Right kidney (tissue), 1 donor: ENCODE measurements around the gene HPS1.

Experiments
- DNase-seq: peaks from one replicate; pipeline ENCODE4 v3.0.0-alpha.2; 2016

Gene HPS1

DNA sequence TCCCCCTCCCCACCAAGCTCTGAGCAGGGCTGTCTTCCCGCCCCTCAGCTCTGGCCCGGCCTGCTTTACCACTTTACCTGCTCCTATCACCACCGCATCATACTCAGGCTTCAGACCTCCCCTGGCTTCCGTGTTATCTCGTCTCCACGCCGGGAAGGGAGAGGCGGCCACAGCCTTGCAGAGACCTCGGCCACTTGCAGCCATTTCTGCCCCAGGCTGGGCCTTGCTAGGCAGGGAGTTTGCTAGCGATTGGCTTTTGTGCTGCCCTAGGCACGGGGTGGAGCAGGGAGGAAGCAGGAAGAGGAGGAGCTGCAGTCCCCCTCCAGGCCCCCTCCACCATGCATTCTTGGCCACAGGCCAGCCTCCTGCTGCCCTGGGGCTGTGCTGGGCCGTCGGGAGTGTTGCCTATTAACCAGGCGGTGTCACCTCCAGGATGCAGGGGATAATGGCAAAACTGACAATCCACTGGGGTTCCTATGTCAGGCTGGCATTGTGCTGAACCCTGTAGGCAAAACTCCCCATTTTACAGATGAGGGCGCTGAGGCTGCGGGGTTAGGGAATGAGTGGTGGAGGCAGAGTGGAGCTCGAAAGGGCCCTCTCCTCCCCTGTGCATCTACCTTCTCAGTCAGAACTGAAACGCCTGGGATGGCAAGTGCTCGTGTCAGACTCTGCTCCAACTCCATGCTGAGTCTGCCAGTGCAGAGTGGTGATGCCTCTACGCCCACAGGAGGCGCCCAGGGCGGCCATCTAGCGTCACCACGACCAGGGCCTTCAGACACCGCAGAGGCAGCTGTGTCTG is 31.6 kb downstream of the HPS1 start, which contains the start of gene PYROXD2:
TSS of gene PYROXD2 (minus strand) at position 251 of the 799 bp plus-strand sequence. CDS start at position 204, 47 bp downstream.
- peak; percentile 89 for DNase-seq

DNA sequence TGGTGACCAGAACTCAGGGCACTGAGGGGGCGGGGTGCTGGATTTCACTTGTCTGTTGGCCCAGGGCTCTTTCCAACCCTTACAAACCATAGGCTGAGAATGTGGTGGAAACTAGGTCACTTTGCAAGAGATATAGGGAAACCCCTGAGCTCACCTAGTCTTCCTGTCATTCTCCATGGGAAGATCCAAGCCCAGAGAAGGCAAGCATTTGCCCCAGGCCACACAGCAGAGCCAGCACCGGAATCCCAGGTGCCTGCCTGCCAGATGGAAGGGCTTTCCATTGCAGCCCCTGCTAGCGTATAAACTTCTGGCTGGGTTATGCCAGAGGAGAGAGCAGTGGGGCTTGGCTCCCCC is 32.2 kb downstream of the HPS1 start:
- DNase-seq, result no peak

DNA sequence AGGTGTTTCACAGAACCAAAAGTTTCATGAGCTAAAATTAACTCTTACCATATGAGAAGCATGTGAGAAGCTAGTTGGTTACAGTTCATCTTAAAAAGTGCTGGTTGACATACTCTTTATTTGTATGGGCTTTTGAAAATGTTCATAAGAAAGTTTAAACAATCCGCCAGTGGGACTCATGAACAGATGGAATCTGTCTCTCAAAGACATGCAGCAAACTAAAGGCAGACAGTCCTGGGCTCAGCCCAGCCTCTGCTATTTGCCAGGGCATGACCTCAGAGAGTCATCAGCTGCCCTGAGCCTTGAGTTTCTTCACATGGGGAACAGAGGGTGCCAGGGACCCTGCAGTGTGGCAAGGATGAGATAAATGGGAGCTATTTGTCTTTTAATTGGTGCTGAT is 35.0 kb downstream of the HPS1 start:
- no peak for DNase-seq

DNA sequence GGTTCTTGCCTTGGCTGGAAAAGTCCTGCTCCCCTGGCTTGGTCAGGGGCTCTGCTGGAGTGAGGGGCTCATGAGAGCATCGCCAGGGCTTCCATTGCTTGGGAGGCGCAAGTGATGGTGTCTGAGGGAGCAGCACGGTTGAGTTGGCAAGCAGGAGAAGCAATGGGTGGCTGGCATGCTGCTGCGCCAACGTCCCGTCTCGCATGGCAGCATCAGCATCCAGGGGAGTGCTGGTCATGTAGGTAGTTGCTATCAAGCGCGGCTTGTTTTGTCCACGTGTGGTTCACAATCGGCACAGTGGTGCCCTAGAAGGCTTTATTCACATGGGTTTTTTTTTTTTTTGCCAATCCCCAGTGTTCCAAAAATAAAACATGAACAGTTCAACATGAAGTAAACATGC is 35.6 kb downstream of the HPS1 start:
- no peak for DNase-seq

DNA sequence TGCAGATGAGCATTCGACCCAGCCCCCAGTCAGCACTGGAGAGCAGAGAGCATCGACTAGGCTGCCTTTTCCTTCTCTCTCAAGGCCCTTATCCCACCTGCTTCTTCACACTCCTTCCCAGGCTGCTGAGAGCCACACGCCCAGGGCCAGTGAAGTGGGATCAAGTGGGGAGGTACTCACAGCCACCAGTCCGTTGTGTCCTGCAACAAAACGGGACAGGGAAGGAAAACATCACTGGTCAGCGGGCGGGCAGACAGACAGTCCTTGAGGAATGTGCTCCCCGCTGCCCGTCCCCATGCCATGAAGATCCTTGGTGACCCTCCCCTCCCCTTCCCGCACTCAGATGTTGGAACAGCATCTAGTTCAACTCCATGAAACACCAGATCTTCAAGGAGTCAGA is 36.0 kb downstream of the HPS1 start:
- no peak for DNase-seq

DNA sequence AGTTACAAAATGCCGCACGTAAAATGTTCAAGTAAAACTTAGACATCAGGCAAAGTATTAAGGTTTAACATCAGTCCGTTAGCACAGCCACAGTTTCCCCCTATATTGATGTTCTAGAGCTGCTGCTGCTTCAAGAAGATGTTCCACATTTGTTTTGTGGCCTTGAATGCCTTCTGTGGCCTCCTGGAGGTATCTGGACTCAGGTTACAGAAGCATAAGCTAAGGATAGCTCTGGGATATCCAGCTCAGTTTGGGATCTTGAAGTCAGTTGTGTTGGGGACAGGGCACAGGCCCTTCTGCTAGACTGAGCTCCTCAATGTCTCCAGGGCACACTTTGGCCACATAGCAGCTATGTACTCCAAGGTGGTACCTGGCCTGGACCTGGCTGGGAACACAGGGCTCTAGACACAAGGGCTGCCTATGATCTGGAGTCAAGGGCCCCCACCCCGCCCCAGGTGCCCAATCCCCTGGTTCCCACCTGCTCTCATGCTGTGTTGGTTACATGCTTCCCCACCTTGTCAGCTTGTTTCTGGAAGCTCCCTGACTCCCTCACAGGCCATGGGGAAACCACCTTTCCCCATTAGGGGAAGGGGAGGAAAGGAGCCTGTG is 36.5 kb downstream of the HPS1 start:
- DNase-seq, result no peak

DNA sequence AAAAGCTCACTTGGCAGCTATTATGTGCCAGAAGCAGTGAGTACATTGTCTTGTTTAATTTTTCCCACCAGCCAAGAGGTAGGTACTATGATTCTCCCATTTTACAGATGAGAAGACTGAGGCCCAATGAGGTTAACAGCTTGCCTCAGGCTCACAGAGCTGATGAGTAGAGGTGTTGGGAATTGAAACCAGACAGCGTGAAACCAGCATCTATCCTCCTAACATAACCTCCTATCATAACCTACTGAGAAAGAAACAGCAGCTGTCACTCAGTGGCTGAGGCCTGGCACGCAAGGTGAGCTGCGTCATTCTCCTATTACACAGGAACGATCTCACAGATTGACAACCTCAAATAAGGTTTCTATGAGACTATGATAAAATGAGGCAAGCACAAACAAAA is 37.9 kb downstream of the HPS1 start:
- no peak for DNase-seq

DNA sequence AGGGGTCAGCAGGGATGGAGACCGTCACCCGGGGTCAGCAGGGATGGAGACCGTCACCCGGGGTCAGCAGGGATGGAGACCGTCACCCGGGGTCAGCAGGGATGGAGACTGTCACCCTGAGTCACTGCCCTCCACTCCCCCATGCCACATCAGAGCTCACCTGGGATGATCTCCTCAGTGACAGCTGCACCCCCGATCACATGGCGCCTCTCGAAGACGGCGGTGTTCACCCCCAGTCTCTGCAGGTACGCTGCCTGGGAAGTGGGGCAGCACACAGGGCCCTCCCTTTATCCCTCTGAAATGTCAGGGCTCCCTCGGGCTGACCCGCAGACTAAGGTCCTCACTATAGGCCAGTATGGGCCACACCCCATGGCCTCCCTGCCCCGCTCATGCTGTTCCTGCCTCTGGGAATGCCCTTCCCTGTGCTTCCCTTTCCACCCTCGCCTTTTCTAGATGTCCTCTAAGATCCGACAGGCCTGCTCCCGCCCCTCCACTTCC is 38.9 kb downstream of the HPS1 start:
- DNase-seq, result no peak

DNA sequence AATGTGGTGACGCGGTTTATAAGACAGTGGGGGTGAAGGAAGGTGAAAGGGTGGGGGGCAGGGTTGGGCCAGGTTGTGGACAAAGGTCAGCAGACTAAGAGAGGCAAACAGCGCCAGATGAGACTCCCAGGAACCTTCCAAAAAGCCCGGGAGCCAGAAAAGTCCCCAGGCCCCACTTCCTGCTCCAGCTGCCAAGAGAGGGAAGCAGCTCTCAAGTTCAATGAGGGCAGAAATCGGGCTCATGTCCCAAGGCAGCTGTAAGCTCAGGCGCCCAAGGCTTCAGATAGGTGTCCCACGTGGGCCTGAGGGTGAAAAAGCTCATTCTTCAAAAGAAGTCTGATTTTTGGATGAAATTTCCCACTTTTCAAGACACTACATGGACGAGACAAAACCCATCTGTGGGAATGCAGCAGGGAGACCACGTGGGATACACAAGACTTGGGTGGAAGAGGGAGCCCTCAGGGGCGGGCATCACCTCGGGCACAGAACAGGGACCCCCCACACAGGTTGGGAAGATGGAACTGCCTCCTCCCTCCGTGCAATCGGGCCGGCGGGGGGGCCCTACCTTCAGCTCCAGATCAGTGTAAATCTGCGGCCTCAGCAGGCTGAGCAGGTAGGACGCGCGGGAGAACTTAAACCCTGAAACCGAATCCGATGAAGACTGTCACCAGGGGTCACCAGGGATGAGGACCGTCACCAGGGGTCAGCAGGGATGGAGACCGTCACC is 39.6 kb downstream of the HPS1 start:
- no peak for DNase-seq

DNA sequence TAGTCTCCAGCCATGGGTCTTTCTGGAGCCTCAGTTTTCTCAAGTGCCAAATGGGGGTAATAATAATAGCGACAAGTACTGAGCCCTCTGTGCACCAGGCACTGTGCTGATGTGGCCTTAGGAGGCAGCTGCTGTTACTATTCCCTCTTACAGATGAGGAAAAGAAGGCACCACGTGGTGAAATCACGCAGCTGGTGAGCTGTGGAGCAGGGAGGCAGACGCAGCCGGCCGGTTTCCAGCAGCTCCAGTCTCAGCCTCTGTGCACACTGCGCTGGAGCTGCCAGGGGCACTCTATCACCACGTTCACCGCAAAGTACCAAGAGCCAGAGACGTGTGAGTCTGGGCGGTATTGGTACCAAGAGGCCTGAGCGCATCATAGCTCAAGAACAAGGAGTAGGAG is 41.3 kb downstream of the HPS1 start:
- no peak for DNase-seq

DNA sequence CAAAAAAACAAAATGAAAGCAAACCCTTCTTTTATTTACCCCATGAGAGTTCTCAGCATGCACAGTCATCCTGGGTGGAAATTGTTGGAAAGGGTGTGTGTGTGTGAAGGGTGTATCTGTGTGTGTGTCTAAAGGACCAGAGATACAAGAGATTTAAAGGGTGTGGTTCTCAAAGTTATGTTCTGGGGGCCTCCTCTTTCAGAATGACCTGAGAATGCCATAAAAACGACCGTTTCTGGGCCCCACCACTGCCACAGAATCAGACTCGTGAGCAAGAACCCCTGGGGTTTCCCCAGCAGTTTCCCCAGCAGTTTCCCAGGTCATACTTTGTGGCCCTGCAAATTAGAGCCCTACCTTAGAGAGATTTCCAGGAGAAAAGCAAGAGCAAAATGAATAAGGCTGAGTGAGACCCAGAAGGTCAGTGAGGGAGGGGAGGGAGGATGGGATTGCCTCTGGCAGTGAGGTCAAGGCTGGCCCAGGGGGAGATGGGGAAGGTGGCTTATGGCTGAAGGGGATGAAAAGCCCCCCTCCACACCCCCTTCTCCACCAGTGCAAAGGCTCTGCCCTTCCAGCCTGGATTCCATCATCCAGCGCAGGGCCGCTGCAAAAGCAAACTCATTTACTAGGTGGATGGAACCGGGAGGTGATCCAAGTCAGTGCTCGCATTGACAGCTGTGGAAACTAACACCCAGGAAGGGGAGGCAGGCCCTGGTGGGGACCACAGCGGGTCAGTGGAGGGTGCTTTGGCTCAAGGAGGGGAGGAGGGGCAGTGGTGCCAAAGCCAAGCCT is 42.0 kb downstream of the HPS1 start:
- DNase-seq, result no peak

DNA sequence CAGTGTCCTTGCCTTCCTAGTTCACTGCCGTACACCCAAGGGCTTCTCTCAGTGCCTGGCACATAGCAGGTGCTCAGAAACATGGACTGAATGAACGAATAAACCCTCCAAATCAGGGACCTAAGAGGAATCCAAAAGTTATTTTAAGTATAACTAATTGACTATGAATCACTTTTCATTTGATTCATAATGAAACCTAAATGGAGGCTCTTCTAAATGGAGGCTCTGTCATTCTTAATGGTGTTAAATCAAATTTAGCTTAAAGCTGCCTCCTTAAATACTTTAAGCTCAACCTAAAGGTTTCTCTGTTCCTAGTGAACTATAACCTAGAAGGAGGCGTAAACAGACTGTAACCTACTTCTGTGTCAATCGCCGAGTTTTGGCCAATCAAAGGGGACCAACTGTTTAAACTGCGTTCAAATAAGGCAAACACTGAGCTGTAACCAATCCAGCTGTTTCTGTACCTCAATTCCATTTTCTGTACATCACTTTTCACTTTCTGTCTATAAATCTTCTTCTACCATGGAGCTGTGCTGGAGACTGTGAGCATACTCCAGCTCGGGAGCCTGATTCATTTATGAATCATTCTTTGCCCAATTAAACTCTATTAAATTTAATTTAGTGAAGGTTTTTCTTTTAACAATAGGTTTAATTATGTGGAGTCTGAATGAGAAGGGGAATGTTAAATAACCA is 42.8 kb downstream of the HPS1 start:
- no peak for DNase-seq

DNA sequence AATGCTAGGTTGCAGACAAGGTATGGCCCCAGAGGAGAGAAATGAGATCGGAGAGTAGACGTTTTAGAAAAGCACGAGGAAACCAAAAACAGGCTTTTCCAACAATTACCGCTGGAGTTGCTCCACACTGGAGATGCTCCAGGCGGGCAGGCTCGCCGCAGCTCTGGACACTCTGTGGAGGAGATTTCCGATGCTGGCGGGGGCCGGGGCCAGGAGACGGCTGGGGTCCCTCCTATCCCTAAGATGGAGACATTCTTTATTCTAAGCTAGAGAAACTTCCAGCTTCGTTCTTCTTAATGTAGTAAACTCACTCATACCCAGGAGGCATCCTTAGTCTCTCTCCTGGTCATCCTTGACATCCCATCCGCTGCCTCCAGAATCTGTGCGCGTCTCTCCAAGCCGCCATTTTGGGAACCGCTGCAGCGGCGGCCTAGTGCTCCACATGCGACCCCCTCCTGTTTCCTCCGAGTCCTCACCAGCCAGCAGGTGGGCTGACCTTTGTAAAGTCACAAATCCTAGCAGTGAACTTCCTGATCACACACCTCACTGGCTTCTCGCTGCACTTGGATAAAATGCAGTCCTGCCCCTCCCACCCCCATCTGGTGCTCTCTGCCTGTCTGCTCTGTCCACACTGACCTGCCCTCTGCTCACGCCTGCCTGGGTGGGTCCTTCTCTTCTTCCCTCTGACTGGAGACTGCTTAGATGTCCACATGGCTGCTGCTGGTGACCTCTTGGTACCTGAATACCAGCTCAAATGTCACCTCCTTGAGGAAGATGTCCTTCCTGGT is 43.6 kb downstream of the HPS1 start:
- DNase-seq, result no peak

DNA sequence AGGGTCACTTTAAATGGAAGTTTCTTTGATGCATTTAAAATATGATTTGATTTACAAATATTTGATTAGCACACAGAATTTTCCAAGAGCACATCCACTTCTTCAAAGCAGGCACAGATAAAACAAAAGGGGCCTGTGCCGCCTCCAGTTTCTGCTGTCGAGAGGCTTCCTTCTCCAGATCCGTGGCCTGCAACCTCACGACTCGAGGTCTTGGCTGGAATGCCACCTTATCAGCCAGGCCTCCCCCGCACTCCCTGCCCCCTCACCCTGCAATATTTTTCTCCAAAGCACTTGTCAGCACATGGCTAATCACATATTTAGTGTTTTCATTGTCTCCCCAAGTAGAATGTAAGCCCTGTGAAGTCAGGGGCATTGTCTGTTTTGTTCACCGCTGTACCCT is 44.3 kb downstream of the HPS1 start:
- no peak for DNase-seq

DNA sequence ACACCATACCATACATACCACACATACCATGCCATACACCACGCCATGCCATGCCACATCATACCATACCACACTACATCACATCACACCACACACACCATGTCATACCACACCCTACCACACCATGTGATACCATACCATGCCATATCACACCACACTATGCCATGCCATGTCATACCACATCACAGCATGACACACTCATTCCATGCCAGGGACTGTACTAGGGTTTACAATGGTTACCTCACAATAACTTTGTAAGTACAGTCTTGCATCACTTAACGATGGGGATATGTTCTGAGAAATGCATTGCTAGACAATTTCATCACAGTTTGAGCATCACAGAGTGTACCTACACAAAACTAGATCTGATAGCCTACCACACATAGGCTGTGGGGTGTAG is 46.3 kb downstream of the HPS1 start:
- no peak for DNase-seq

DNA sequence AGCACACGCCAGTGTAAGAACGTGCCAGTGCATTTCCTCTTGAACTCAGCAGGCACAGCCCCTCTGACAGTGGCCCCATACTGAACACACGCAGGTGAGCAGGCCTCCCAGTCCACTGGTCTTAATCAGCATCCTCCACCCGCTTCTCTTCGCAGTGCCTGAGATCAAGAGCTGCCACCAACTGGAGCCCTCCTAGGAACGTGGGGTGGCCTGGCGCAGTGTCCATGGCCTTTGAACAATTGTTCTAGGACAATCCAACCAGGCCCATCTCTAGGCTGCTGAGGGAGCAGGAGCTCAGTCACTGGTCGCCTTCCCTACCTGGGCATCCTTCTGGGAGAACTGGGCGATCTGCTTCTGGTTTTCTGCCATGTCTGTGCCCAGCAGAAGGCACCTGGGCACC is 47.0 kb downstream of the HPS1 start:
- no peak for DNase-seq

DNA sequence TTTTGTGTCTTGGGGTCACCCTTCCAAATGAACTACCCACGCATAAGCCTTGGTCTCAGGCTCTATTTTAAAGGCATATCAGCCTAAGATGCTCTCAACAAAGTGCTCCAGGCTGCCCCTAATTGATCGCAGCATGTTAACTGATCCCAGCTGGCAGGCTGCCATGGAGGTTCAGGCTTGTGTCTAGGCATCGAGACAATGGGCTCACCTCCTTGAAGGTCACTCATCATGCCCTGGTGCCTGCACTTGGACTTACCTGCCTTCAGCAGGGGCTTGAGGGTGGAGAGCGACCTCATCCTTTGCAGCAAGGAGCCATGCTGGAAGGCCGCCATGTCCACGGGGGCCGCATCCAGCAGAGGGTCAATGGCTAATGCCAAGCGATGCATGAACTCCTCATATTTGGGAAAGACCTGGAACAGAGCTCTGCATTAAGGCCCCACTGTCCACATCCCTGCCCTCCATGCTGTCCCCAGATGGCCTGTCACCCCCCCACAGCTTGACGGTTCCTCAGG is 49.6 kb downstream of the HPS1 start:
- DNase-seq, result no peak

DNA sequence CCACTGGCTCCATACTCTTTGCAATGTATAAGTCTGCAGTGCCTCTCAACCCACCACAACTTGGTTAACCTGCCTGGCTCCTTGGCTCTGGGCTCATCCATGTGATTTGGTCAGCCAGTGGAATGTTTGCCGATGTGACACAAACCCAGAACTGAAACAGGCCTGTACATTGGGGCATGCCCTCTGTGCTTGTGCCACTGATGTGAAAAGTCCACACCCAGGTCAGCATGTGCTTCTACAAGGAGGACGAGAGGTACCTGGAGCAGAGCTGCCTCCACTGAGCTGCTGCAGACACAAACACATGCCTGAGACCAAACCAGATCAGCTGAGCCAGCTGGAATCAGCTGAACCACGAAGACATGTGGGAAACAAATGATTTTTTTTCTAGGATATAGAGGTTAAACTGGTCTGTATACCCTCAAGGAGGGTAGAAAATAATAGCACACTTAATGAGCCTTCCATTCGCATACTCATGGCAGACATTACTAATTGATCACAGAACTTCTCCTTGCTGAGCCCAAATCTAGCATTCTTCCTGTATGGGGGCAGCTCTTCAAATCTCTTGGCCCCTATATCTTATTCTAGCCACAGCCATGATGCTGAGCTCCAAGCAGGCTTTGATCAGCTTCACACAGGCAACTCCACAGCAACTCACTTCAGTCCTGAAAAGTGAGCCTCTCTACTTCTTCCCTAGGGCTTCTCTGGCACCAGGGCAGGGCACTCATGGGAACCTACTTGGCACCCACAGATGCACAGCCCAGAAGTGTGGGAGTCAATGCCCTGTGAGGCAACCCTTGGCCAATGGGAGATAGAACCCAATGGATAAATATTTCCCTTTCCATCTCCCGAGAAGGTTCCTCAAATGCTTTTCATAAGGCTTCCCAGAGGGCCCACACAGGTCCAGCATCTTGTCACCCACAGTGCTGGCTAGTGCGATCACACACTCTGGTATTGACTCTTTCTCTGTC is 50.4 kb downstream of the HPS1 start:
- DNase-seq, result no peak

DNA sequence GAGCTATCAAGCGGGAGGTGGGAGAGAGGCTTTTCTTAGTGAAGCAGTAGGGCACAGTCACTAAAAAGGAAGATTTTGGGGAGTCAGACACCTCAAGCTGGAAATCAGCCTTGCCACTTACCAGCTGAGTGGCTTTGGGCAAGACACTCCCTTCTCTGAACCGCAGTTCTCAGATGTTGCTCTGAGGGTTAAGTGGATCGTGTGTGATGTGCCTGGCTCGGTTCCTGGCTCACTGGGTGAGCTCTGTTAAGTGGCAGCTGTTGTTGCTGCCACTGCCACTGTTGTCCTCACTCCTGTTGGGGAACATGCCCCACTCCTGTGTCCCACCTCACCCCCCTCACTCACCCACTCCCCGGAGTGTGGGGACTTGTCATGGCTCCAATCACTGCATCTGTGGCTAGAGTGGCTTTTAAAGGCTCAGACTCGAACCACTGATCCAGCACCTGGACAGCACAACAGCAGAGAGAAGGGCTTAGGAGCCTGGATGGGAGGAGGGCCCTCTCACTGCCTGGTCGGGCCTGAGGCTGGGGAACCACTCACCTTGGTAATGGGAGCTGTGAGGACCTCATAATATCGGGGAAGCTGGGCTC is 51.8 kb downstream of the HPS1 start:
- no peak for DNase-seq
